Measurements from ENCODE around the gene WNT7B.

The WNT7B gene

GRCh38 chr22:45884201-45885062 lies 92.5 kb downstream of the WNT7B start:
- no peak for DNase-seq

GRCh38 chr22:45883811-45884170 lies 93.2 kb downstream of the WNT7B start:
- DNase-seq: no peak

- no peak for DNase-seq
Measured at GRCh38 chr22:45882881-45883810, 93.8 kb downstream of the WNT7B start.

GRCh38 chr22:45881524-45881875 lies 95.5 kb downstream of the WNT7B start:
- DNase-seq: no peak

GRCh38 chr22:45880716-45881523 lies 96.0 kb downstream of the WNT7B start:
- no peak for DNase-seq

GRCh38 chr22:45880091-45880715 lies 96.8 kb downstream of the WNT7B start:
- DNase-seq: no peak

- DNase-seq: no peak
Measured at GRCh38 chr22:45879552-45879949, 97.4 kb downstream of the WNT7B start.

- no peak for DNase-seq
Measured at GRCh38 chr22:45878901-45879551, 97.9 kb downstream of the WNT7B start.

GRCh38 chr22:45878051-45878781 lies 98.7 kb downstream of the WNT7B start:
- no peak for DNase-seq

GRCh38 chr22:45877651-45878050 lies 99.3 kb downstream of the WNT7B start:
- DNase-seq: no peak

- DNase-seq: no peak
Measured at GRCh38 chr22:45877036-45877380, 100.0 kb downstream of the WNT7B start.

GRCh38 chr22:45876136-45877035 lies 100.6 kb downstream of the WNT7B start:
- DNase-seq: no peak

GRCh38 chr22:45872659-45873263 lies 104.2 kb downstream of the WNT7B start:
- no peak for DNase-seq

GRCh38 chr22:45871721-45872120 lies 105.2 kb downstream of the WNT7B start:
- no peak for DNase-seq
